GM20000 (cell line): ENCODE results near the gene TNIK.
"Not testable (repeated sequence)": the region's sequence is repeated elsewhere in the genome, so short reads cannot be mapped to it uniquely, and the experiment has no call there.

Experiments
- DNase-seq: peaks from one replicate; pipeline ENCODE4 v3.0.0; 2012; ENCODE audit warnings: low spot score
- CTCF ChIP-seq: IDR thresholded peaks from 2 replicates; pipeline ENCODE4 v1.5.1; 2012; ENCODE audit warnings: mild to moderate bottlenecking, control low read depth; ENCODE audit errors: extremely low read depth, missing control alignments

The TNIK gene

DNA sequence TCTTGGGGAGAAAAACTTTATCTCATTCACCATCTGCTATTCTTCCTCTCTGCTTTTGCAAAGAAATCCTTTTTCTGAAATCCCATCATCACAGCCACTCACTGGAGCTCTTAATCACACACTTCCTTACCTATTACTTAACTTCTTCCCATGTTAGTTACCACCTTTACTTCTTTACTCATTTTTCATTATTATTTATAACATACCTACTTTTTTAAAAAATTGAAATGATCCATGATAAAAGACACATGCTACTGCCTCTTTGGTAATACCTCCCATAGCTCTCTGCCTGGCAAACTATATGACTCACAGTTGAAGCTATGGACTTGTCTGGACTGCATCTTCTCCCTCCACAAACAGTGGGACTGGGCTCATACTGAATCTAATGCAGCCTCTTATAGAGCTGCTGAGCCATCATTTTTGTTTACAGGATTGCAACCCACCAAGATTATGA, 150.3 kb downstream of the TNIK start:
- TF ChIP-seq CTCF = no peak
- no peak for DNase-seq

DNA sequence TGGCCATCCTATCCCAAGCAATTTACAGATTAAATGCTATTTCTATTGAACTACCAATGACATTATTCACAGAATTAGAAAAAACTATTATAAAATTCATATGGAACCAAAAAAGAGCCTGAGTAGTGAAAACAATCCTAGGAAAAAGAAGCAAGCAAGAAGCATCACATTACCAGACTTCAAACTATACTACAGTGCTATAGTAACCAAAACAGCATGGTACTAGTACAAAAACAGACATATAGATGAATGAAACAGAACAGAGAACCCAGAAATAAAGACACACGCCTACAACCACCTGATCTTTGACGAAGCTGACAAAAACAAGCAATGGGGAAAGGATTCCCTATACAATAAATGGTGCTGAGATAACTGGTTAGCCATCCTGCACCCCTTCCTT, 152.2 kb downstream of the TNIK start:
- no peak for DNase-seq
- TF ChIP-seq CTCF = no peak

DNA sequence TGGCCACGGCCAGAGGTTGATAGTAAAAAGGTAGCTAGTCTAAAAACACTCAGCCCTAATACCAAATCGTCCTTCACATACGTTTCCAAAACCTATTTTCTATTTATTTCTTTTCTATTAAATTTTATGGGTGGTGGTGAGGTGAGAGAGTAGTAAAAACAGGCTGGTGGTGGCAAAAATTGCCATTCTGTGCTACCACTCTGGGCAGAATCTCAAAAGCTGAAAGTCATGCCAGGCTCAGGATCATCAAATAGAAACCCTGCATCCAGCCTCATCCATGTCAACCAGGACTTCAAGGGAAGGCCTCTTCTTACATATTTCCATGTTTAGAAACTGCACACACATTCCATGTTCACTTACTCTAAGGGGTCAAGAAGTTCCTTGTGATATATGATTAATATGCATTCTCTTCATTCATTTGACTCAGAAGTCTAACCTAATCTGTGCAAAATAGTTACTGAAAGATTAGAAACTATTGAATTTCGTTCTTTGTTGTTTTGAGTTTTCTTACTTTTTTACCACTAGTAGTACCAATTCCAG, 153.1 kb downstream of the TNIK start:
- no peak for TF ChIP-seq CTCF
- DNase-seq = no peak

- no peak for DNase-seq
- no peak for TF ChIP-seq CTCF
Observed at GRCh38 chr3:171306631-171307030, 153.6 kb downstream of the TNIK start.

GRCh38 chr3:171305823-171306222, 154.4 kb downstream of the TNIK start:
- not testable (repeated sequence) for DNase-seq

DNA sequence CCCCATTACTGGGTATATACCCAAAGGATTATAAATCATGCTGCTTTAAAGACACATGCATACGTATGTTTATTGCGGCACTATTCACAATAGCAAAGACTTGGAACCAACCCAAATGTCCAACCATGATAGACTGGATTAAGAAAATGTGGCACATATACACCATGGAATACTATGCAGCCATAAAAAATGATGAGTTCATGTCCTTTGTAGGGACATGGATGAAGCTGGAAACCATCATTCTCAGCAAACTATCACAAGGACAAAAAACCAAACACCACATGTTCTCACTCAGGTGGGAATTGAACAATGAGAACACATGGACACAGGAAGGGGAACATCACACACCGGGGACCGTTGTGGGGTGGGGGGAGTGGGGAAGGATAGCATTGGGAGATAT, 155.7 kb downstream of the TNIK start:
- DNase-seq = not testable (repeated sequence)

- not testable (repeated sequence) for DNase-seq
Observed at GRCh38 chr3:171304017-171304416, 156.2 kb downstream of the TNIK start.

GRCh38 chr3:171301998-171302397, 158.2 kb downstream of the TNIK start:
- no peak for TF ChIP-seq CTCF

DNA sequence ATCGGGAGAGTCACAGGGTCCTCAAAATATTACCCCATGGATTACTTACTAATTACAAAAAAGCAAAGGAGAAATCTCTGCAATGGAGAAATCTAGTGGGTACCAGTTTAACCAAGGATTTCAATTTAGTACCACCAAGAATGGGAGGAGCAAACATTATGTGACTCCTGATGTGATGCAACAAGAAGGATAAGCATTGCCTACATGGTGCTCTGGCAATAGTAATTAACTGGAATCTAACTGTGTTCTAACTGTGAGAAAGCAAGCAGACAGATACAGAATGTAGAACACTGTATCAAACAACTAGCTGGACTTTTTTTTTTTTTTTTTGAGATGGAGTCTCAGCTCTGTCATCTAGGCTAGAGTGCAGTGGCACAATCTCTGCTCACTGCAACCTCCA, 159.2 kb downstream of the TNIK start:
- no peak for DNase-seq
- TF ChIP-seq CTCF = no peak

More at GRCh38 chr3:171301998-171302397, 158.2 kb downstream of the TNIK start:
- no peak for DNase-seq
